BE2C (cell line): ENCODE results near the gene TOPAZ1.

Experiments
- DNase-seq: peaks from one replicate; pipeline ENCODE4 v3.0.0-alpha.2; 2020
- H3K27me3 ChIP-seq: fragments of 250-450 bp; sonication (Bioruptor Pico); 2 replicates; pipeline ENCODE4 v1.5.1; 2020; ENCODE audit warnings: mild to moderate bottlenecking
- H3K36me3 ChIP-seq: fragments of 250-450 bp; sonication (Bioruptor Pico); 2 replicates; pipeline ENCODE4 v1.5.1; 2020; ENCODE audit warnings: mild to moderate bottlenecking
- H3K4me1 ChIP-seq: fragments of 250-450 bp; sonication (Bioruptor Pico); 2 replicates; pipeline ENCODE4 v1.5.1; 2020
- H3K4me3 ChIP-seq: 2 replicates; pipeline ENCODE4 v1.5.1; 2011; ENCODE audit warnings: low read depth, low read length
- H3K9me3 ChIP-seq: fragments of 250-450 bp; sonication (Bioruptor Pico); 2 replicates; pipeline ENCODE4 v1.5.1; 2020
- TF ChIP-seq, protein P1 (sequence below): IDR thresholded peaks from 2 replicates; pipeline ENCODE4 v1.5.1; 2012; ENCODE audit warnings: mild to moderate bottlenecking, low read depth, low read length

The TOPAZ1 gene

DNA sequence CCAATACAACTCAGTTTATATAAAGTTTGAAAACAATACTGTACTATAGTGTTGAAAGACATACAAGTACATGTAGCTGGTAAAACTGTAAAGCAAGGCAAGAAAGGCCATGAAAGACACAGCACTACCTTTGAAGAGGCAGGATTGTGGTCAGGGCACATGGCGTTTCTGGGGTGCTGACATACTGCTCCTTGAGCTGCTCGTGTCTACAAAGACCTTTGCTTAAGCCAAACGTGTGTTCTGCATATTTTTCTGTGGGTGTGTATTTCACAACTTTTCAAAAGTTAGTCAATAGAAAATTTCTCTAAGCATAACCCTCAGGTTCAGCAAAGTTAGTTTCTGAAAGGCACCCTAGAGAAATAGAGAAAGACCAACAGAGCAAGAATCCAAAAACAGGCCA lies 14.1 kb upstream of the TOPAZ1 start:
- no peaks in the 10 kb centered on the region for H3K27me3 ChIP-seq
- H3K9me3 ChIP-seq: no peaks in the 10 kb centered on the region
- no peak overlapping the region for H3K4me3 ChIP-seq
- no peaks in the 10 kb centered on the region for H3K4me1 ChIP-seq
- no peaks in the 10 kb centered on the region for H3K36me3 ChIP-seq
- TF ChIP-seq, protein P1, sequence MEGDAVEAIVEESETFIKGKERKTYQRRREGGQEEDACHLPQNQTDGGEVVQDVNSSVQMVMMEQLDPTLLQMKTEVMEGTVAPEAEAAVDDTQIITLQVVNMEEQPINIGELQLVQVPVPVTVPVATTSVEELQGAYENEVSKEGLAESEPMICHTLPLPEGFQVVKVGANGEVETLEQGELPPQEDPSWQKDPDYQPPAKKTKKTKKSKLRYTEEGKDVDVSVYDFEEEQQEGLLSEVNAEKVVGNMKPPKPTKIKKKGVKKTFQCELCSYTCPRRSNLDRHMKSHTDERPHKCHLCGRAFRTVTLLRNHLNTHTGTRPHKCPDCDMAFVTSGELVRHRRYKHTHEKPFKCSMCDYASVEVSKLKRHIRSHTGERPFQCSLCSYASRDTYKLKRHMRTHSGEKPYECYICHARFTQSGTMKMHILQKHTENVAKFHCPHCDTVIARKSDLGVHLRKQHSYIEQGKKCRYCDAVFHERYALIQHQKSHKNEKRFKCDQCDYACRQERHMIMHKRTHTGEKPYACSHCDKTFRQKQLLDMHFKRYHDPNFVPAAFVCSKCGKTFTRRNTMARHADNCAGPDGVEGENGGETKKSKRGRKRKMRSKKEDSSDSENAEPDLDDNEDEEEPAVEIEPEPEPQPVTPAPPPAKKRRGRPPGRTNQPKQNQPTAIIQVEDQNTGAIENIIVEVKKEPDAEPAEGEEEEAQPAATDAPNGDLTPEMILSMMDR: no peak
- DNase-seq: no peak

DNA sequence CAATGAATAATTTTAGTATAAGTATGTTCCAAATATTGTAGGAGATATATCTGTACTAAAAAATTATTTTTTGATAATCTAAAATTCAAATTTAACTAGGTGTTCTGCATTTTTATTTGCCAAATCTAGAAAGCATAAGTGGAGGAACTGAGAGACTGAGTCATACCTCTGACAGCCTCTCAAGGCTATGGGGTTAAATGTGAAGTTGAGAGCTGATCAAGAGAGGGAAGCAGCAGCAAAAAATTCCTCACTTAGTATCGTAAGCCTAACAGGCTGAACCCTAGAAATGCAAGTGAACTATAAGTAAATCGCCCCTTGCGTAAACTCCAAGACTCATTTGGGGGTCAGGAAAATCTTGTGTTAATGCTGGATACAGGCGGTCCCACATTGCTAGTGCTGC lies 12.8 kb upstream of the TOPAZ1 start:
- no peak for DNase-seq
- TF ChIP-seq, protein P1: no peak
- no peak overlapping the region for H3K4me3 ChIP-seq

DNA sequence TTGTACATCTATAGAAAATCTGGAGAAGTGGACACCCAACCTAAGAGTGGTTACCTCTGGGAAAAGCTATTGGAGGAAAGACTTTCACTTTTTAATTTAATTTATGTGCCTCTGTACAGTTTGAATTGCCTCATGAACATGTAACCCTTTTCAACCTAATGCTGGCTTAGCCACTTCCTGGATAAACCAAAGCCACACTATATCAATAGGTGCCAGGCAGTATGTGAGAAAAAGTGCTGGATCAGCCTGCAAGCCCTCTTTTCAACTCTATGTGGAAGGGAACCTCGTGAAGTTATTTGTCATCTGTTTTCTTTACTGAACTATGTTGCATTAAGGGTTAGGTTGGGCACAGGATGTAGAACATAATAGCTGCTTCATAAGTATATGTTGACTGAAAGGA lies 9.3 kb upstream of the TOPAZ1 start:
- TF ChIP-seq, protein P1: no peak
- no peaks in the 10 kb centered on the region for H3K27me3 ChIP-seq
- H3K4me1 ChIP-seq: no peaks in the 10 kb centered on the region
- DNase-seq: no peak
- no peaks in the 10 kb centered on the region for H3K9me3 ChIP-seq
- H3K36me3 ChIP-seq: no peaks in the 10 kb centered on the region
- H3K4me3 ChIP-seq: no peak overlapping the region

More for the DNA sequence above, 12.8 kb upstream of the TOPAZ1 start:
- Histone ChIP-seq H3K27me3 (no peaks in the 10 kb centered on the region), H3K9me3 (no peaks in the 10 kb centered on the region), H3K36me3 (no peaks in the 10 kb centered on the region), H3K4me1 (no peaks in the 10 kb centered on the region)

DNA sequence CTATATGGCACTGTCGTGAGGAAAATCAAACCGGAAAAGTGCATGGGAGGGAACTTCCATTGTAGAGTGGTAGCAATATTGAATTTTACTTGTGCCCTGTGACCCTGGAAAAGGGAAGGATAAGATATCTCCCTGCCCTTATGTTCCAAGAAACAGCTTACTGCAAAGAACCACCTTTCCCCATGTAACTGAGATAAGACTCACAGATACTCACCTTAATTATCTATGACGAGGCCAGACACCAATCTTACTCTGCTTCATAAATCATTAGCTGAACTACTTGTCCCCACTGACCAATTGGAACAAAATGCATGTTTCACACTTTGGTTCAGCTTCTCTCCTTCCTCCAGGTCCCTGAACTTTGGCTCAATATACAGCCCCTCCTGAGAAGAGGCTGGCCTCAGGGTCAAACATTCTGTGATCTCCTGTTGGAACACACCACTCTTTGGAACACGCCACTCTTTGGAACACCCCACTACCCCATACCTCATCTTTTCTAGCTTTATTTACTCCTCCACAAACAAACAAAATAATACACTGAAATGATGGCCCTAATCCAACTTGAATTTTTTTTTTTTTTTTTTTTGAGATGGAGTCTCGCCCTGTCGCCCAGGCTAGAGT lies 6.9 kb upstream of the TOPAZ1 start:
- H3K36me3 ChIP-seq: no peaks in the 10 kb centered on the region
- H3K4me1 ChIP-seq: no peaks in the 10 kb centered on the region
- TF ChIP-seq, protein P1: no peak
- H3K4me3 ChIP-seq: no peak overlapping the region
- no peak for DNase-seq
- no peaks in the 10 kb centered on the region for H3K27me3 ChIP-seq
- no peaks in the 10 kb centered on the region for H3K9me3 ChIP-seq

DNA sequence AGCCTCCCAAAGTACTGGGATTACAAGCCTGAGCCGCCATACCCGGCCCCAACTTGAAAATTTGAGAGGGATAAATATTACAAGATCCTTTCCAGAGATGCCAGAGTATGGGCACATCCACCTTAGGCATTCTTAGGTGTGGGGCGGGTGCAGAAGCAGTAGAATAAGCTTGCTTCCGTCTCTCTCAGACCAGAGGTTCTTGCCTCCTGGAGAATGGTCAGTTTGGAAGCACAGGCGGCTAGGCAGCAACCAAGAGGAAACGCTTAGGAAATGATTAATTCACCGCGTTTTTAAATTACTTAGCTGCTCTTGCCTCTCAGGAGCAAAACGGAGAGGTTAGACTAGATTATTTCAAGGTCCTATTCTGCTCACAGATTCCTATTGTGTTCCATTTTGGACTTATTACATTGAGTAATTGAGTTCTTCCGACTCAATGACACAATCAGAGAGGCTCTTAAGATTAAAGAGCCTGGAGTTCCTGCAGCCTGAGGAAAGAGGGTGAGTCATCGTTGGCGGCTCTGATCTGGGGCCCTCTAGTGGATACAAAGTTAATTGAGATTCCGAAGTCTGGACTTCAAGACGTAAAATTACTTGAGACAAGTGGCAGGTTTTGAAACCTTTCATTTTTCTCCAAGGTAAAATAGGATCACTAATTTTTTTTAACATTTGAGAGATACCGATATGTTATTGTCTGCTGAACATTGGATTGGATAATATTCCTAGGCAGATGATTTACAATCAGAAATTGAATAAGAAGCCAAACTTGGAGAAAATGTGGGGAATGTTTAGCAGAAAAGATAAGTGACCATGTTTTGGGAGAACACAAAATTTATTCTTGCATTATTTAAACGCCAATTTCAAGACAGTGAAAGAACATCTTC lies 5.8 kb upstream of the TOPAZ1 start:
- Histone ChIP-seq H3K9me3 (no peaks in the 10 kb centered on the region), H3K4me1 (no peaks in the 10 kb centered on the region), H3K36me3 (no peaks in the 10 kb centered on the region), H3K27me3 (no peaks in the 10 kb centered on the region), H3K4me3 (no peak overlapping the region)
- TF ChIP-seq, protein P1: peak; percentile 65
- peak; percentile 35 for DNase-seq

DNA sequence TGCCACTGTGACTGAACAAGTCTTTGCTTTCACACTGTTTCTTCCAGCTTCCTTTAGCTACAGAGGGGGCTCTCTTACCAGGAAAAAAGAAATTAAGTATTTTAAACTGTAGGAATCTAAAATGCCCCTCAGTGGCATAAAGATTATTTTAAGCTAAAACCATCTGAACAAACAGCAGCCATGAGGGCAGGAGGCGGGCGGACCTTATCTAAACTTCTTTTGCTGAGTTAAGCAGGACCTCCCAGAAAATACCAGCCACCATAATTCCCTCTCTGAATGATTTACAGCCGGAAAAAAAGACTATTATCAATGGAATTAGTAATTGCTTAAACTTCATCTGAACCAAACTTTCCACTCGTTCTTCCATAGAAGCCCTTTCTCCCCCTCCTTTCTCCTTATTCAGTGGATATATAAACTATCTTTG lies 5.2 kb upstream of the TOPAZ1 start:
- Histone ChIP-seq H3K27me3 (no peaks in the 10 kb centered on the region), H3K9me3 (no peaks in the 10 kb centered on the region), H3K4me1 (no peaks in the 10 kb centered on the region), H3K36me3 (no peaks in the 10 kb centered on the region), H3K4me3 (no peak overlapping the region)
- no peak for DNase-seq
- TF ChIP-seq, protein P1: no peak
